CD4-positive, alpha-beta T cell treated with Interleukin-12 subunit alpha and Interleukin-12 subunit beta, for 1 hour (primary cell): ENCODE data around the gene PLA2G4A.
A peak's percentile ranks its signal among the peaks of the same experiment; 100 is the strongest.

ENCODE experiments used
- DNase-seq: peaks from one replicate; pipeline ENCODE4 v3.0.0-alpha.2; 2020

Gene PLA2G4A

DNA sequence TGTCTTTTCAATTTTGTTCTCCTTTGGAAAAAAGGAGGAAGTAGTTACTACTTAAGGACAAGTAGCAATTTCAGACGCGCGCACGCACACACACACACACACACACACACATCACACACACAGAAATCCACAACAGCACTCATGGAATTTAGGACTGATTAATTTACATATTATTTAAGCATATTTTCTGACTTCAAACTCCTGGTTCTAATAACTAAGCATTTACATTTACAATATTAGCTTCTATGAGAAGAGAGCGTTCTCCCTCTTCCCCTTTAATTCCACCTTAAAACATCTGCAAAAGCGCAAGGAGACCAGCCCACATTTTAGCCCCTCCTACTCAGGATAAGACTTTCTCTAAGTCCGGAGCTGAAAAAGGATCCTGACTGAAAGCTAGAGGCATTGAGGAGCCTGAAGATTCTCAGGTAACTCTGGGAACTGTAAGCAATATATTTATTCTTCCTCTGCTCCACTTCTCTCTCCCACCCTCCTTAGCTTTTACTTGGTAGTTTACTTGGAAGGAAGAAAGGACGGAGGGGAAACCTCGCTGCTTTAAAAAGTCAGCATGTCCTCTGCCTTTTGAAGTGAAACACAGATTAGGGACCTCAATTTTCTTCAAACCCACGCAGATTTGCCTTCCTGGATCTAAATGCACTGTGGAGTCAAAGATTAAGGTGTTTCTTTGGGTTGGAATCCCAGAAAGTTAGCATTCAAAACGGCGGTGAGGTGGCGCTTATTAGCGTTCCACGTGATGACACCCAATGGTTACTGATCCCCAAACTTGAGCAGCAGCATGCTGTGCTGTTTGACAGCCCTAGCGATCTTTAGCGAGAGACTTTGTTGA is at the start of gene PLA2G4A:
Gene PLA2G4A (plus strand): TSS at position 339 of the 844 bp plus-strand sequence. CDS start 25,406 bp downstream, outside the sequence.
- DNase-seq, result peak; percentile 13

DNA sequence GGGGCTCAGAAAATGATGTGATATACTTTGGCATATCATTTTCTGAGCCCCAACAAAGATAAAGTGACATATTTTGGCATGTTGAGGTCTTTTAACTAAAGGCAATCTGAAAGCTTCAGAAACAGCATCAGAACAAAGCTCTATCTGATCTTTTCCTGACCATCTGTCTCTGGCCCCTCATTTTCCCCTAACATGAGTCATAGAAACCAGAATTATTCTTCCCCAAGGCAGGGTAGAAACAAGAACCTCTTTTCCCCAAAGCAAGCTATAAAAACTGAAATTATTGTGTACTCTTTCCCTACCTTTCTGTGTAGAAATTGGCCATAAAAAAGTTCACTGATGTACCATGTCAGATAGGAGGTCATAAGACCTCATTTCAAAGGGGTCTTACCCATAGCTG is 48.7 kb upstream of the PLA2G4A start:
- no peak for DNase-seq

DNA sequence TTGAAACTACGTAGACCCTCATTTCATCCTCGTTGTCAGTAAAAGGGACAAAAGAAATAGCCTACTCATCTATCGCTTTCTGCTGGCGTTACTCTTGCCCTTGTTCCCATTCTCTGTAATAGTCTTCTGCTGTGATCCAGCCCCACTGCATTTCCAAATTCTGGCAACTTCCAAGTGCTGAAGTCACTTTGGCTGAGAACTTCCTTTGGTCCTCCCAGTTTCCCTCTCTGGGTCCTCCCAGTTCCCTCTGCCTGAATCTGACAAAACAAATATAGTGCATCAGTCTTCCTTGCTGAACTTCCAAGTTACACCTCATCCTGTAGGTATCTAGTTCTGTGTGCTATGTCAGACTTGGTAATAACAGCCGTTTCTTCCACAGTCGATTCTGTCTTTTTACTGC is 47.0 kb upstream of the PLA2G4A start:
- no peak for DNase-seq

DNA sequence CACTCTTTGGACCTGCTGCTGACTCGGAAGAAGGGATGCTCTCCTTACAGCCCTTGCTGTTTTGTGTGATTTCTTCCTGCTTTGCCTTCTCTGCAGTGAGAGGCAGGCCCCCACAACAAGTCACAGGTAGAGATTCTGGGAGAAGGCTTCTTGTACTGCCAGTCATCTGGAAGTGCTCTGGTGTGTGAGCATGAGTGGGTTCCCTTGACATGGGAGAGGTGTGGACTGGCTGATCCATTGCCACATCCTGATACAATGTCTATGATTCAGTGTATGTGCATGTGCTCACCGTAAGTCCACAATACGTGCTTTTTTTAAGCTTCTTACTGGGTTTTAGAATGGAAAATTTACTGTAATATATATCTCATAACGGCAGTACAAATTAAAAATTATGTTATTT is 46.0 kb upstream of the PLA2G4A start:
- no peak for DNase-seq

DNA sequence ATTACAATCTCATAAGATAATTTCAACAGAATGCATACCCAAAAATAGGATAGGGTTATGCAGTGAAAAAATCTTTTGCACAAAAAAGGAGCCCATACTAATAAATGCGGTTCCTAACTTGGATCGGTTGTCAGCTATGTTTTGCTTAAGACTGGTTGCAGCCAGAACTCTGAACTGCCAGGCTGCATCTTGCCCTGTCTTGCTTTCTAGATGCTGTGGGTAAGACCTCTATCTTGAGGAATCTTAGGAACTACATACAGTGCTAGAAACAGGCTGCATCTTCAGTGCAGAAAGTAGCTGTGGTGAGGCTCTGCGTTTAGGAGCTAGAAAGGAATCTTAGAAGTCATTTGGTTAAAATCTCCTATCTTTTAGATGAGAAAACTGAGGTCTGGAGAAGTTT is 45.6 kb upstream of the PLA2G4A start:
- no peak for DNase-seq

DNA sequence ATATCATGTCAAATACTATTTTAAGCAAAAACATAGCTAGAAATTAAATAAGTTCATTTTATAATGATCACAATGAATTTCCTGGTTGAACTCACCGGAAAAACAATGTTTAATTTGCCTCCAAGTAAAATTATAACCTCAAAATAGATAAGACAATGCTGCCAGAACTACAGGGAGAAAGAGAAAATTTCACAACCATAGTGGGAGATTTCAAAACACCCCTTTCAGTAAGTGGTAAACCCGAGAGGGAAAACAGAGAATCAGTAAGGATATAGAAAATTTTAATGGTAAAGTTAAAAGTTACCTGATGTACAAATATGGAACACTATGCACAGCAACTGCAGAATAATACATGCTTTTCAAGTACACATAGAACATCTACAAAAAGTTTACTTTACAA is 43.2 kb upstream of the PLA2G4A start:
- no peak for DNase-seq

DNA sequence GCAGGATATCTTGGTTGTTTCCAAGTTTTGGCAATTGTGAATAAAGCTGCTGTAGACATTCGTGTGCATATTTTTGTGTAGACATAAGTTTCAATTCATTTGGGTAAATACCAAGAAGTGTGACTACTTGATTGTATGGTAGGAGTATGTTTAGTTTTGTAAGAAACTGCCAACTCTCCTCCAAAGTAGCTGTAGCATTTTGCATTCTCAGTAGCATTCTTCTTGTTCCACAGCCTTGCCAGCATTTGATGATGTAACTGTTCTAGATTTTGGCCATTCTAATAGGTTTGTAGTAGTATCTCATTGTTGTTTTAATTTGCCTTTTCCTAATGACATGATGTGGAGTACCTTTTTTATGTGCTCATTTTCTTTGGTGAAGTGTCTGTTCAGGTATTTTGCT is 38.6 kb upstream of the PLA2G4A start:
- DNase-seq, result no peak

DNA sequence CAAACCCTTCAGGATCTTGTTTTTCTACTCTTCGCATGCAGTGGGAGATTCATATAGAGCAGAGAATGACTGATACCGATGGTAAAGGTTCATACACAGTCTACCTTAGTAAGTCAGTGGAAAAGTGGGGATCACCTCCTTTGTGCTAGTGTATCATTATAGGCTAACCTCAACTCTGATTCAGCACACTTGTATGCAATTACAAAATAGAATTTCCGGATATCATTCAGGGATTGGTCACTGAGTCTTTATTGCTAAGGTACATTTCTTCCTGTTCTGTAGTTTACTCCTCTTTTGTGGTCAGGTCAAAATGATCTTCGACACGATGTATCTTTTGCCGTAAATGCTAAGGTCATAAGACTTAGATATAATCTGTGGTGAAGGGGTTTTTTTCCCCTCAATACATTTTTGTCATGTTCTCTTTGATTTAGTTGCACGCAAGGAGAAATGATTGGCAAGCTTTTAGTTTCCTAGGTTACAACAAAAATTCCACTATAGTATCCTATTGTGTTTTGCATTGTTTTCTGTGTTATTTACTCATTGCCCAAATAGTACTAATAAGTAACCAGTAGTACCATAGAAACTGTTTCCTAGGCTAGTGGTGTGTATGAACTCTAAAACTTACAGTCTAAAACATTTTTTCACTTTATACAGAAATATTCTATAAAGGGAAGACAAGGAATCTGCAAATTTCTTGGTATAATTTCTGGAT is 35.7 kb upstream of the PLA2G4A start:
- DNase-seq, result no peak

DNA sequence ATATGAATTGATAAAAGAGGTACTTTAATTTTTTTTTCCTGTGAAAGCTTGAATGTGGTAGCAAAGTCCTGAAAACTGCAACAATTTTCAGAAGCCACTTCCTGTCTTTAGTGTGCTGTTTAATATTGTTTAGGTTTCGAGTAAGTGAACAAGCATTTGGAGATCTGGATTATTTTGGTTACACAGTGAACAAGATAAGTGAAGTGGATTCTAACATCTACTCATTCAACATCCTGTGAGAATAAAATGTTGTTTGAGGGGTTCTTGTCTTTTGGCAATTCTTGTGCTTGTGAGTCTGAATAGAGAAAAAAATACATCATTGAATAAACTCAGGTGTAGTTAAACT is 35.2 kb upstream of the PLA2G4A start:
- no peak for DNase-seq

DNA sequence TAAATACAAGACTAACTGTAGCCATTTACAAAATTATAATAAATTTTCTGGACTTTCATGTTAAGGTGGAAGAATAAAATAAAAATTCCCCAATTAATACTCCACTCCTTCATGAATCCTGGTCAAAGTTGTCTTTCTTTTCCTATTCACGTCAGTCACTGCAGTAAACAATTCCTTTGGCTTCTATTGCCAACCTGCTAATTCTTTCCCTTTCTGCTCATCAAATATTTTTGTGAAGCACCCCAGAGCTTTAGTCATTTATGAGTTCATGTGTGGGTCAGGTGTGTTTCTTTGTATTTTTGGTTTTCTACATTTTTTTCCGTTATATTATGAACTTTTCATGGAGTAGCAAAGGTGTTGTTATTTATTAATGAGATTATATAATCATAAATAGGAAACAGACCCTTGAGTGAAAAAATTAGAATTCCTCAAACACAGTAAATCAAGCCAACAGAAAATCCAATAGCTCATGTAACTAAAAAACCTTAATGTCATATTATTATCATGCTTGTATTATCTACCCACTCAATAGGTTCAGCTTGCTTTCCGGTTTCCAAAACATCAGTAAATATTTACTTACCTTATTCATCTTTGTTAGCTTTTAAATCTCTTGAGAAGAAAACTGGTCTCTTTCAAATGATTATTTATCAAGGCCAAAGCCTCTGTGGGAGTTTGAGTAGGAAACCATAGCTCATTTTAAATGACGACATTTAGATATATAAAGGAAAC is 29.6 kb upstream of the PLA2G4A start:
- DNase-seq, result no peak

DNA sequence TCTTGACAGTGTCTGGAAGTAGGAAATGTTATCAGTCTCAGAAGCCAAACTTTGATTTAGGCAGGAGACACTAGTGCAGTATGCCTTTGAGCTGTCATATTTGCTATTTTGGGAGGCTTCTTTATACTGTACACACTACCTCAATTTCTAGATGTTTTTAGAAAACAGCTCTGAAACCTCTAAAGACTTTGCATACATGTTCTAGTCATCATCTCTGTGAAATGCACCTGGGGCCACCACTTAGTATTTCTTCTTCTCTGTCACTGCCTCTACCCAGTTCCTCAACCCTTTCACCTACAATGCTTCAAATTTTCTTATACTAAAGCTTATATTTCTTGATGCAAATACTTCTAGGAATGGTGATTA is 29.1 kb upstream of the PLA2G4A start:
- no peak for DNase-seq

DNA sequence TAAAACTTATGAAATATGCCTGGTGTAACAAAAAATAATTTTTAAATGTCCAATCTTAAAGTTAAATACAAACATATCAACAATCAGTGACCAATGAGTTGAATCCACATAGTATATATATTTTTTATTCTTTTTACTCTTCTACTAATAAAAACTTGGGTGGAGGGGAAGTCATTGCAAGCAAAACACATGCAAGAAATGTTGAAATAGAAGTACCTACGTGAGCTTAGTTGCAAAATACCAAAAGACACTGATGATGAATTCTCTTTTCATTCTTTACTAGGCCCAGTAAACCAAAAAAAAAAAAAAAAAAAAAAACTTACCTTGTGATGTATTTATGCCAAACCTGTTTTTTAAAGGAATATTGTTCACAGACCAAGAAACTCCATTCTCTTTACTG is 26.4 kb upstream of the PLA2G4A start:
- no peak for DNase-seq

DNA sequence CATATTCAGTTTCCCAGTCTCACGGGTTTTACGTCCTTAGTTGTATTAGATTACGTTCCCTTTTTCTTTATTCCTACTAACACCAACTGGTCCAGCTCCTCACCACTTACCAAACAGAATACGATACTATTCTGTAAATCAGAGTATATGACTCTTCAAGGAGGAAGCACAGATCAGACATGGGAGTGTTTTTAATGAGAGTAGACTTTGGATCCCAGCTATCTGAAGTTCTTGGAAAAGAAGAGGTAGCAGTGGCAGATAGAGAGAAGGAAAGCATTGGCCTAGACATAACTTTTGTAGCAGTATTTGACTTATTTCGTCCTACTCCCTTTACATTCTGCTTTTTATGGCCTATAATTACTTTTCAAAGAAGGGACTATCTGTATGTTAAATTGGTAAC is 24.1 kb upstream of the PLA2G4A start:
- no peak for DNase-seq

DNA sequence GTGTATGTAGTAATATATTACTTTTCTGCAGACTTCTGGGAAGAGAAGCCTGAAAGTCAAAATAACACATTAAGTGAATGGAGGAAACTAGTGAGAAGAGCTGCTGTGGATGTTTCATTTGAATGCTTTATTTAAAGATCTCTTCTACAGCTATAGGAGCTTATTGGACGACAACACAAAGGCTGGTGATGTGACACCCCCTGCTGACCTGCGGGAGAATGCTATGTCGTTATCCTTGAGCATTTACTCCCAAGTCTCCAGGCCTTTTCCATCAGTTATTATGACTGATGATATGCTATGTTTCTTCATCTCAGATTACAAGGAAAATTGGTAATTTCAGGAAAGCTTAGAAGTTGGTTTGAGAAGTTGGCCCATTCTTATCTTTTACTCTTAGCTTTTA is 22.3 kb upstream of the PLA2G4A start:
- no peak for DNase-seq

DNA sequence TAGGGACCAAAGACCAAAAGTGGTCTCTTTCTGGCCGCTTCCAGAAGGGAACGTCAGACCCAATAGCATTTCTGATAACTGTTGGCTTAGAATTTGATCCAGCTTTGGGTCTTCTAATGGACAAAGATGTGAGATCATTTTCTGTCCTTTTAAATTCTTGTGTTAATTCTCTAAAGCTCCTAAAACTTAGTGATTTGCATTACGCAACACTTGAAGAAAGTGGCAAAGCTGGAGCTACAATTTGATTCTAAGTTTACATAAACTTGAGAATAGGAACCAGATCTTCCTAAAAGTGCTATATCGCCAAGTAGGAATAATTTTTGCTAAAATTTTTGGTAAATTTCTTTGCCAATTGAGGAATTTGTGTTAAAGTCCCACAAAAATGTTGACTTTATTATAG is 21.6 kb upstream of the PLA2G4A start:
- no peak for DNase-seq

DNA sequence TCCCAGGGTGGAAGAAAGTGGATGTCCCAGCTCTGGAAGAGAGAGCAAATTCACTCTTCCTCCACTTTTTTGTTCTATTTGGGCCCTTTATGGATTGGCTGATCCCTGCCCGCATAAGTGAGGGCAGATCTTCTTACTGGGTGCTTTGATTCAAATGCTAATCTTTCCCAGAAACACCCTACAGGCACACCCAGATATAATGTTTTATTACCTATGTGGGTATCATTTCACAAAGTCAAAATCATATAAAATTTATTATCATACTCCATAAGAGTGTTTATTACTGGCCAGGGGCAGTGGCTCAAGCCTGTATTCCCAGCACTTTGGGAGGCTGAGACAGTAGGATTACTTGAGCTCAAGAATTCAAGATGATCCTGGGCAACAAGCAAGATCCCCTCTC is 16.9 kb upstream of the PLA2G4A start:
- no peak for DNase-seq

DNA sequence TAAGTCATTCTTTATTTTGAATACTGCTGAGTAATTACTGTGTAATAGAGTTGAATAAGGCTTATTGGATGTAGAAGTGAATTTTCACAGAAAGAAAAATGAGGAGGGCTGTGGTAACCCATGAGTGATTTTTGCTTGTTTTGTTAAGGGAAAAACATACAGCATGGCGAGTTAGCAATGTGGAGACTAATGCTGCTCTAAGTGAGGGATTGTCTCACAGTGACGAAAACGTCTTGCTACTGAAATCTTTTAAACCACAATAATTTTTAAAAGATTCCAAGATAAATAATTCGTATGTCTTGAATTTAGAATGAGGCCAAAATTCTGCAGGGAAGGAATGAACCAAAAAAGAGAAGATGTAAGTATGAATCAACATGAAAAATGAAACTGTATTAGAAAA is 16.2 kb upstream of the PLA2G4A start:
- no peak for DNase-seq

DNA sequence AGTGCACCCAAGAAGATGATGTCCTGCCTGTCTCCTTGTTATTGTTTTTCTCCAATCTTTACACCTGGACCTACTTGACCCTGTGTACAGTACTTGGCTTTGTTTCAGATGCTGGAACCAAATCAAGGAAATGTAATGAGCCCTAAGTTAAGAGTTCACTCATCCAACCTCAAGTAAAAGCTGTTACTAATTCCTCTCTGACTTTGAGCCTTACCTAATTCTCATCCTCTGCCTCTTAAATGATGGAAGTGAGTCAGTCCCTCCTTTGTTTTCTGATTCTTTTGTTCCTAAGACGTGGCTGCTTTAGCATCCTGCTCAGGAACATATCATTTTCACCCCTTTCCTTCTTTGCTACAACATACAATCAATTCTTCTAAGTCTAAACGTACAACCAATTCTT is 15.3 kb upstream of the PLA2G4A start:
- no peak for DNase-seq

DNA sequence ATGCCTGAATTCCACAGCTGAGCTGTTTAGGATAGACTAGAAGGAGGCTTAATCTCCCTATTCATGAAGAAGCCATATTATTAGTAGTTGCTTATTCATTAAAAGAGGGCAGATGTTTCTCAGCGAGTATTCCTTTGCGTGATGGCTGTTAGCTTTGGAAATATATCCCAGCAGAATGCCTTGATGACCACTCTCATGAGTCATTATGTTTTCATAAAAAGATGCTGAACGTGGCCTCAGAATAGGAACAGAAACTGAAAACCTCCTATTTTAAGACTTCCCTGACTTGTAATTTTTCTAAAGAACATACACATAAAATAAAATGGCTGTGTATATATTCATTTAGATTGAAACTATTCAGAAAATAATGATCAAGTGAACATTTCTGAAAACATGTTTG is 9.6 kb upstream of the PLA2G4A start:
- no peak for DNase-seq

DNA sequence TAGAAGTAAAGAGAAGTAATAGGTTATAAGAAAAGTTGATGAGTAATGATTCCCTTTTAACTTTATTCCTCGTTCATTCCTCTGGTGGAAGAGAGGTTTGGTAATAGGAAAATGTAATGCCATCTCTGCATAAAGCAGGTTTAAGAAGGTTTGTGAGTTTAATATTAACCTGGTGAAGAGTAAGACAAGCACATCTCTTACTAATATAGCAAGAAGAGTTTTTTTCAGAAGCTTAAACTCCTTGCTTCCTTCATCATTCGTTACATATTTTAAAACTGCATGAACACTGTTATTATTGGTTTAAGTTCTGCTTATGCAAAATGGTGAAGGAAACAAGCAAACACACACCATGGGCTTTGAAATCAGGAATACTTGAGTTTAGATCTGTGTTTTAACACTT is 9.2 kb upstream of the PLA2G4A start:
- DNase-seq, result no peak

DNA sequence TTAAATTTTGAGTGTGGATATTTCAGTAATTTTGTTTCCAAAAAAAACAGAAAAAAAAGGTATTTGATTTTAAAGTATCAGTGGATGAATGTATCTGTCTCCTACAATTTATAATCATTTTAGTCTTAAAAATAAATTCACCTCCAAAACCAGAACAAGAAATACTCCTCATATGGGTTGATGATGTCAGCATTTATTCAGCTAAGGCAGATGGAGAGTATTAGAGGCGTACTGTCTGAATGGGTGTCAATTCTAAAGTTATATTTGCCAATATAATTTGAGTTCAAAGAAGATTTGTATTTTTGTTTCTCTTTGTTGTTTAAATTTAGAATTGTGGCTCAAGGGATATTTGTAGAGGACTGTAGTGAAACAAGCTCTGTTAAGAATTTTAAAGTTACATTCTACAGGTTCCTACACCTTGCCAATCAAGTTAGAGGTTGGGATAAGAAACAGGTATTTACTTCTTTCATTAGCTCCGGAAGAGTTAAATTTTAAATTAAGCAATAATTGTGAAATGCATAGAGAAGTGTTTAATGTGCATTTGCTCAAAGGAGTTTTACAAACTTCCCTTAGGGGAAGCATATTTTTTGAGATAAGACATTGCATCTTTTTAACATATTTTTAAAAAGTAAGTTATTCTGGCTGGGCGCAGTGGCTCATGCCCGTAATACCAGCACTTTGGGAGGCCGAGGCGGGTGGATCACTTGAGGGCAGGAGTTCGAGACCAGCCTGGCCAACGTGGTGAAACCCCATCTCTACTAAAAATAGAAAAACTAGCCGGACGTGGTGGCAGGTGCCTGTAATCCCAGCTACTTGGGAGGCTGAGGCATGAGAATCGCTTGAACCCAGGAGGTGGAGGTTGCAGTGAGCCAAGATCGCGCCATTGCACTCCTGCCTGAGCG is 1.2 kb downstream of the PLA2G4A start:
- no peak for DNase-seq

DNA sequence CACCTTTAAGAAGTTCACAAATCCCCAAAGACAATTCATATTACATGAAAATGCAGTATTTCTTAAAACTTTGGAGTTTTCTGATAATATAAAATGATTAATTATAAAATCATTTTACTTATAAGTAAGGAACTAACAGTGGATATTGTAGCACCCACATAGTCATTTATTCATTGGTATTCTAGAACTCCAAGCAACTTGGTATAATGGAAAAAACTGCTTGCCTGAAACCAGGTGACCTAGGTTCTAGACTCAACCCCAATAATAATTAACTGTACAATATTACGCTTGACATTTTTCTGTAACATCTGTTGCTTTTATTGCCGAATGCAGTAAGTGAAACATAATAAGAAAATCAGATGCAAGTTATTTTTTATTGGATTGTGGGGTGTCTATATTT is 2.4 kb downstream of the PLA2G4A start:
- no peak for DNase-seq

DNA sequence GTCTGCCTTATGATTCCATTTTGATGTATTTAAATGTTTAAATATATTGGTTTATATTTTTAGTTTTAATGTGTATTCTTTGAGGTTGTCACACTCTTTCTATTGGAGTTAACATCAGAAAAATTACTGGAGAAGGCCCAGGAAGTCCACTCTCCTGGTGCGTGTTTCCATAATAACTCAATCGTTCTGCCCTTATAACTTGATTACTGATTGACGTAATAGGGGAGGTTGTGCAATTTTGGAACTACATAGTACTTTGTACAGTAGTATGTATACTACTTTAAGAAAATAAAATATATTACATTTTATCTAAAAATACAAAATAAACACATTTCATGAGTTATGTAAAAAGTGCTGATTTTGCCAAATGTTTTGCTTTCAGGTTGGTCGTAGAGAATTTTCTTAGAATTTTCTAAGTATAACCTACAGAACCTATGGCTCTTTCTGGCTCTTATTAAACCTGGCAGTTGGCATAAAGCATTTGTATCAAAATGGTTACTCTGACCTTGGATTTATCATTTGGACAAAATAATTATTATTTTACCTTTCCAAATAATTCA is 5.7 kb downstream of the PLA2G4A start:
- no peak for DNase-seq
